ENCODE data around the gene CALB2.

- TF ChIP-seq CTCF (conservative IDR thresholded peaks at IDR 0.05; ENCODE audit: low read depth in 2 of 2) (no peak), EZH2 (IDR thresholded peaks at IDR 0.05; ENCODE audit: low read depth, unreplicated experiment) (no peak), REST (IDR thresholded peaks at IDR 0.05; ENCODE audit: unreplicated experiment) (no peak), CREB1 (CRISPR knock-in tag; IDR thresholded peaks at IDR 0.05; ENCODE audit: low read depth) (no peak), ZNF331 (CRISPR knock-in tag; IDR thresholded peaks at IDR 0.05; ENCODE audit: low read depth) (no peak), POLR2AphosphoS5 (IDR thresholded peaks at IDR 0.05; ENCODE audit: low read depth) (no peak), EZH2phosphoT487 (IDR thresholded peaks at IDR 0.05; ENCODE audit: unreplicated experiment) (no peak), STAT1 (IDR thresholded peaks at IDR 0.05; ENCODE audit: unreplicated experiment) (no peak)
- TF ChIP-seq, protein P1, sequence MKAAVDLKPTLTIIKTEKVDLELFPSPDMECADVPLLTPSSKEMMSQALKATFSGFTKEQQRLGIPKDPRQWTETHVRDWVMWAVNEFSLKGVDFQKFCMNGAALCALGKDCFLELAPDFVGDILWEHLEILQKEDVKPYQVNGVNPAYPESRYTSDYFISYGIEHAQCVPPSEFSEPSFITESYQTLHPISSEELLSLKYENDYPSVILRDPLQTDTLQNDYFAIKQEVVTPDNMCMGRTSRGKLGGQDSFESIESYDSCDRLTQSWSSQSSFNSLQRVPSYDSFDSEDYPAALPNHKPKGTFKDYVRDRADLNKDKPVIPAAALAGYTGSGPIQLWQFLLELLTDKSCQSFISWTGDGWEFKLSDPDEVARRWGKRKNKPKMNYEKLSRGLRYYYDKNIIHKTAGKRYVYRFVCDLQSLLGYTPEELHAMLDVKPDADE (IDR thresholded peaks at IDR 0.05): no peak
Observed at GRCh38 chr16:71426880-71427615, 68.5 kb downstream of the CALB2 start.
